GM23338 (cell line): ENCODE data around the gene OCA2. TPM values are rescaled to one million over a fixed set of nuclear protein-coding genes. Genes with fewer than 3 reads are reported as not detected.

Experiments used
- ATAC-seq: fragments of 200-7000 bp; cut with Tn5 transposase; 3 replicates; pipeline ENCODE4 v1.9.1; 2020
- DNase-seq: peaks from one replicate; pipeline ENCODE4 v3.0.0-alpha.2; 2015; ENCODE audit warnings: low spot score
- H2AFZ ChIP-seq: fragments of 200-600 bp; sonication (generic); 2 replicates; pipeline ENCODE4 v1.8.0; 2016; ENCODE audit warnings: antibody characterized with exemption, mild to moderate bottlenecking, moderate library complexity
- H3F3A ChIP-seq: fragments of 200-600 bp; sonication (generic); replicated peaks from 2 replicates; pipeline ENCODE4 v1.8.0; 2017; ENCODE audit warnings: antibody characterized with exemption, mixed run types, low read depth
- H3K27ac ChIP-seq: fragments of 200-600 bp; sonication (generic); 2 replicates; pipeline ENCODE4 v1.6.1; 2016; ENCODE audit warnings: low read depth
- H3K27me3 ChIP-seq: fragments of 200-600 bp; sonication (generic); 2 replicates; pipeline ENCODE4 v1.8.0; 2016; ENCODE audit warnings: mild to moderate bottlenecking, mixed run types, moderate library complexity; ENCODE audit not compliant: insufficient read depth
- H3K36me3 ChIP-seq: fragments of 200-600 bp; sonication (generic); 2 replicates; pipeline ENCODE4 v1.8.0; 2016; ENCODE audit warnings: mild to moderate bottlenecking; ENCODE audit not compliant: insufficient read depth
- H3K4me1 ChIP-seq: fragments of 200-600 bp; sonication (generic); 2 replicates; pipeline ENCODE4 v1.8.0; 2016; ENCODE audit warnings: mild to moderate bottlenecking, moderate library complexity; ENCODE audit not compliant: insufficient read depth
- H3K4me2 ChIP-seq: fragments of 200-600 bp; sonication (generic); 2 replicates; pipeline ENCODE4 v1.7.1; 2017; ENCODE audit warnings: mixed run types
- H3K4me3 ChIP-seq: fragments of 200-600 bp; sonication (generic); 2 replicates; pipeline ENCODE4 v1.6.1; 2016; ENCODE audit warnings: mixed run types
- H3K79me2 ChIP-seq: fragments of 200-600 bp; sonication (generic); replicated peaks from 2 replicates; pipeline ENCODE4 v1.8.0; 2017; ENCODE audit warnings: mild to moderate bottlenecking; ENCODE audit not compliant: insufficient read depth
- H3K9me2 ChIP-seq: fragments of 200-600 bp; sonication (generic); 2 replicates; pipeline ENCODE4 v1.8.0; 2017; ENCODE audit not compliant: insufficient read depth
- H4K20me1 ChIP-seq: fragments of 200-600 bp; sonication (generic); replicated peaks from 2 replicates; pipeline ENCODE4 v1.8.0; 2017; ENCODE audit warnings: mild to moderate bottlenecking; ENCODE audit not compliant: insufficient read depth
- H3K27ac Mint-ChIP-seq: 2 replicates; pipeline ENCODE4 v1.8.0; 2020; ENCODE audit warnings: inconsistent platforms, mild to moderate bottlenecking, moderate library complexity, mixed read lengths
- H3K27me3 Mint-ChIP-seq: 3 replicates; pipeline ENCODE4 v1.8.0; 2022; ENCODE audit warnings: low read depth, mild to moderate bottlenecking, moderate library complexity, mixed read lengths, inconsistent platforms; ENCODE audit not compliant: insufficient read depth, poor library complexity
- H3K36me3 Mint-ChIP-seq: 3 replicates; pipeline ENCODE4 v1.8.0; 2021; ENCODE audit warnings: low read depth, mild to moderate bottlenecking, inconsistent platforms, moderate library complexity, mixed read lengths
- H3K4me1 Mint-ChIP-seq: 3 replicates; pipeline ENCODE4 v1.8.0; 2020; ENCODE audit warnings: mild to moderate bottlenecking, inconsistent platforms, mixed read lengths
- H3K4me3 Mint-ChIP-seq: 3 replicates; pipeline ENCODE4 v1.8.0; 2021; ENCODE audit warnings: moderate library complexity, mild to moderate bottlenecking, inconsistent platforms, mixed read lengths
- H3K9me3 Mint-ChIP-seq: 3 replicates; pipeline ENCODE4 v1.8.0; 2020; ENCODE audit warnings: moderate library complexity, mild to moderate bottlenecking, inconsistent platforms, mixed read lengths
- CREB1 ChIP-seq: fragments of 250-450 bp; sonication (Bioruptor Pico); IDR thresholded peaks from 2 replicates; pipeline ENCODE4 v1.5.0; 2020; ENCODE audit warnings: low read depth, mild to moderate bottlenecking, moderate library complexity
- CTCF ChIP-seq, 2 experiments: fragments of 200-600 bp in 1 of 2; sonication (generic) in 1 of 2; conservative IDR thresholded peaks; 2 replicates each; pipeline versions ENCODE4 v1.5.1 to v1.6.1; 2016 to 2017; ENCODE audit warnings: antibody characterized with exemption in 2 of 2, low read depth in 2 of 2, mild to moderate bottlenecking in 2 of 2, moderate library complexity in 1 of 2
- ETS1 ChIP-seq: IDR thresholded peaks from 2 replicates; pipeline ENCODE4 v1.6.1; 2016; ENCODE audit warnings: antibody characterized with exemption
- EZH2 ChIP-seq: fragments of 200-600 bp; sonication (generic); IDR thresholded peaks from one replicate; pipeline ENCODE4 v1.8.0; 2017; ENCODE audit warnings: antibody characterized with exemption, mild to moderate bottlenecking, low read depth; ENCODE audit not compliant: unreplicated experiment
- EZH2phosphoT487 ChIP-seq: fragments of 200-600 bp; sonication (generic); IDR thresholded peaks from one replicate; pipeline ENCODE4 v1.8.1; 2018; ENCODE audit warnings: antibody characterized with exemption; ENCODE audit not compliant: unreplicated experiment
- JUNB ChIP-seq: IDR thresholded peaks from one replicate; pipeline ENCODE4 v1.6.1; 2016; ENCODE audit warnings: antibody characterized with exemption; ENCODE audit not compliant: unreplicated experiment
- NANOG ChIP-seq: IDR thresholded peaks from 2 replicates; pipeline ENCODE4 v1.6.1; 2016; ENCODE audit warnings: antibody characterized with exemption, borderline replicate concordance
- POLR2AphosphoS5 ChIP-seq: IDR thresholded peaks from 2 replicates; pipeline ENCODE4 v1.6.1; 2016; ENCODE audit warnings: antibody characterized with exemption, low read depth
- REST ChIP-seq: IDR thresholded peaks from one replicate; pipeline ENCODE4 v1.6.1; 2018; ENCODE audit warnings: antibody characterized with exemption; ENCODE audit not compliant: unreplicated experiment
- STAT1 ChIP-seq: IDR thresholded peaks from one replicate; pipeline ENCODE4 v1.6.1; 2016; ENCODE audit warnings: antibody characterized with exemption; ENCODE audit not compliant: unreplicated experiment
- ZNF114 ChIP-seq: fragments of 250-450 bp; sonication (Bioruptor Pico); IDR thresholded peaks from 2 replicates; pipeline ENCODE4 v1.5.0; 2020; ENCODE audit warnings: mild to moderate bottlenecking, moderate library complexity
- ZNF331 ChIP-seq: fragments of 250-450 bp; sonication (Bioruptor Pico); IDR thresholded peaks from 2 replicates; pipeline ENCODE4 v1.5.0; 2020; ENCODE audit warnings: low read depth, mild to moderate bottlenecking, moderate library complexity
- ZNF462 ChIP-seq: fragments of 250-450 bp; sonication (Bioruptor Pico); IDR thresholded peaks from 2 replicates; pipeline ENCODE4 v1.5.0; 2020; ENCODE audit warnings: mild to moderate bottlenecking, moderate library complexity
- polyA plus RNA-seq: library from polyadenylated mRNA; unstranded; fragments of >200 nt; fragmentation: Nextera tagmentation; extraction: Ambion mirVana; gene quantifications from 2 replicates; pipeline ENCODE4 v1.2.1, GENCODE V29; 2016
- total RNA-seq: library from RNA; depleted of rRNA; stranded (reverse); fragments of >200 nt; shearing (Covaris generic); gene quantifications from 2 replicates; pipeline ENCODE4 v1.2.3, GENCODE V29; 2014

OCA2 gene
- total and polyA plus RNA-seq, 2 experiments from 2014 or later = 0.40 to 0.69 TPM

- Mint-ChIP-seq H3K36me3 (peaks cover 18% of the 10 kb centered on the region), H3K27ac (peak overlapping the region; percentile 36; the same call in 1 of the 2 replicates), H3K4me3 (no peak overlapping the region), H3K9me3 (peaks cover 20% of the 10 kb centered on the region), H3K4me1 (peaks cover 10% of the 10 kb centered on the region; the same call in 2 of the 3 replicates), H3K27me3 (peaks cover 2% of the 10 kb centered on the region)
- ATAC-seq = no peak
- Histone ChIP-seq H3K36me3 (no peaks in the 10 kb centered on the region), H3K9me2 (no peaks in the 10 kb centered on the region), H3K79me2 (no peaks in the 10 kb centered on the region), H4K20me1 (no peaks in the 10 kb centered on the region), H3K27me3 (no peaks in the 10 kb centered on the region), H3K27ac (no peak overlapping the region), H3K4me2 (no peak overlapping the region), H3K4me1 (no peaks in the 10 kb centered on the region), H2AFZ (no peak overlapping the region), H3F3A (no peaks in the 10 kb centered on the region), H3K4me3 (no peak overlapping the region)
- TF ChIP-seq ZNF114 (CRISPR knock-in tag) (no peak), ZNF331 (CRISPR knock-in tag) (no peak), EZH2phosphoT487 (no peak), POLR2AphosphoS5 (no peak), STAT1 (no peak), NANOG (no peak), CTCF (conservative IDR thresholded peaks at IDR 0.05; ENCODE audit: low read depth in 2 of 2) (no peak), REST (no peak), CREB1 (CRISPR knock-in tag) (no peak), JUNB (no peak), ETS1 (no peak), ZNF462 (CRISPR knock-in tag) (no peak), EZH2 (no peak)
- DNase-seq = no peak
Observed at GRCh38 chr15:27865926-27866325, 233.2 kb downstream of the OCA2 start.
